ENCODE measurements around the gene FMNL2.
"Not testable (repeated sequence)": the region's sequence is repeated elsewhere in the genome, so short reads cannot be mapped to it uniquely, and the experiment has no call there.

The FMNL2 gene

GRCh38 chr2:152376385-152376784 lies 41.4 kb downstream of the FMNL2 start:
- DNase-seq: no peak

- DNase-seq: no peak
Observed at GRCh38 chr2:152376968-152377367, 42.0 kb downstream of the FMNL2 start.

DNA sequence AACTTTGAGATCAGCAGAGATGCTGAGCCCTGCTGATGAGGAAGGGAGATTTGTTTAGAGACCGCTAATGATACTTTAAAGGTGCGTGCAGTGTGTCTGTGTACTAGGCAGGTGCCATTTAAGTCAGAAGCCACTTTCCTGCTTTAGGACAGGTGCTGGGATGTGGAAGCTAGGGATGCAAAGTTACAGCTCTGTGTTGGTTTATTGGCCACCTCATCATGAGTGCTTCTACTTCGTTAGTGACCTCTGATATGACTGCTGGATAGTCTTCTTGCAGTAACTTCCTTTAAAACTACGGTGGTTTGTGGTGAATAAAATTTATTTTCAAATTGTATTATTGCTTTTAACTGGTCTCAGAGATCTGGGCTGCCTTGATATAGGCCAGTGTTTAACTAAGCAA lies 44.1 kb downstream of the FMNL2 start:
- no peak for DNase-seq

GRCh38 chr2:152380261-152381055 lies 45.5 kb downstream of the FMNL2 start:
- DNase-seq: no peak

DNA sequence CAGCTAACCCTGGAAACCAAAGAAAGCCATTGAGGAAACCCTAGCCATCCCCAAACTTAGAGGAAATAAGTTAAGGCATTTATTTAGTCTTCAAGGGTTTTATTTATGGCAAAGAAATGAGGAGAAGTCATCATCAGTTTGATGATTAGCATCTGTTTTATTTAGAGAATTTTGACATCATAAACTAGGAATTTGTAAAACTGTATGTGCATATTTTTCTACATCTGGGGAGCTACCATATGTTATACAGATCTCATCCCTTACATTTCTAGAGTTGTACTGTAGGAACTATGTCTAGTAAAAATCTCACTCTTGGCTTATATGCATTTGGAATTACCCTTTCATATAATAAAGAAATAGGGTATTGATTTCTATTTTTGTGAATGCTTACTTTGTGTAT lies 48.7 kb downstream of the FMNL2 start:
- no peak for DNase-seq

DNA sequence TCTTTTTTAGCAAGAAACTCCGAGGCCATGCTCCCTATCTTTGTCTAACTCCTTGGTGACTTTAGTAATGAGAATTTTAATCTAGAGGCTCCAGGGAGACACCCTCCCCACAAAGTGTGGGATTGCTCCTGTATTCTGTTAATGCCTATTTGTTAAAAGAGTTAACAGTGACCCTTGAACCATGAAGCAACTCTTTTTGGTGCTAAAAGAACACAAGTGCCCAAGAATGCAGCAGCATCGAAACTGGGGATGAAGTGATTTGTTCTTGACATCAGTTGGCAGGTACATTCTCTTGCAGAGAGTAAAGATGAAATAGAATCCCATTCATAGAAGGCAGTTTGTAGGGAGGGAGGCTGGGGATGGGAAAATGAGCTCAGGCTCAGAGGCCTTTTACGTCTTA lies 50.0 kb downstream of the FMNL2 start:
- no peak for DNase-seq

GRCh38 chr2:152385650-152386049 lies 50.7 kb downstream of the FMNL2 start:
- peak in 1 of 2 experiments; percentile 21 for DNase-seq

GRCh38 chr2:152386266-152386665 lies 51.3 kb downstream of the FMNL2 start:
- no peak for DNase-seq

- no peak for DNase-seq
Observed at GRCh38 chr2:152387041-152387440, 52.1 kb downstream of the FMNL2 start.

DNA sequence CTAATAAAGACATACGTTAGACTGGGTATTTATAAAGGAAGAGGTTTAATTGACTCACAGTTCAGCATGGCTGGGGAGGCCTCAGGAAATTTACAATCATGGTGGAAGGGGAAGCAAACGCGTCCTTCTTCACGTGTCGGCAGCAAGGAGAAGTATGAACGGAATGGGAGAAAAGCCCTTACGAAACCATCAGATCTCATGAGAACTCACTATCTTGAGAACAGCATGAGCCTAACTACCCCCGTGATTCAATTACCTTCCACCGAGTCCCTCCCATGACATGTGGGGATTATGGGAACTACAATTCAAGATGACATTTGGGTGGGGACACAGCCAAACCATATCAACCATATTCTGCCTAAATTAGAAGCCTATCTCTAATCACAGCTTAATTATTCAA lies 53.3 kb downstream of the FMNL2 start:
- not testable (repeated sequence) for DNase-seq

GRCh38 chr2:152389483-152389882 lies 54.5 kb downstream of the FMNL2 start:
- no peak for DNase-seq

DNA sequence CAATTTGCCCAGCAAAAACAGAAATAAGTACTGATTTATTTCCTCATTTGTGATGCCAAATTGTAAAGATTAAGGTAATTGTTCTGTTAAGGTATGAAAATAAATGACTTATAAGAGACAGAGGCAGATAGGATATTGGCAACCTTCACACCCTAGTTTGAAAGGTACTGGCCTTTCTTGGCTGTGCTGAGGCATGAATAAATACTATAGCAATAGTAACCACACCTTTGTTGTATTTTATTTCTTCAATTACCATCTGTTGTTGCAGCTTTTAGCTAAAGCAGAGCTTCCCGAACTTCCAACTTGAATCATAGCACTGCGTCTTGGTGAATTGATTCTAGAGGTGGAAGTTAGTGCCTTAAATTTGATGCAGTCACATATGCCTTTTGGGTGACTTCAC lies 55.9 kb downstream of the FMNL2 start:
- DNase-seq: no peak

DNA sequence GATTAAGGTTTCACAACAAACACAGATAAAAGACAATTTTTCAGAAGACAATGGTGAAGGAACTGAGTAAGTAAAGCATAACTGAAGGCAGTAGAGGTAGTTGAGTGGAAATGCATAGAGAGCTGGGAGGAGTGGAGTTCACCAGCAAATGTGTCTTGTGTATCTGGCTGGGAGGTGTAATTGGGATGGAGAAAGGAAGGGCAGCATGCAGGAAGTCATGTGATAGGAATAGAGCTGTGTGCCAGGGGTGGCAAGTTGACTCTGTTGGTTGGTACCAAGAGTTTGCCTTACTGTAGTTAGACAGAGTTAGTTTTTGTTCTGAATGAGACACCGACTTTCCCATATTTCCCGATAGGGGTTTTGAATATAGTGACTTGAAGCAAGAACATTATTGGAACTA lies 56.3 kb downstream of the FMNL2 start:
- no peak for DNase-seq

GRCh38 chr2:152393377-152393776 lies 58.4 kb downstream of the FMNL2 start:
- DNase-seq: no peak

GRCh38 chr2:152394326-152394725 lies 59.4 kb downstream of the FMNL2 start:
- no peak for DNase-seq

- DNase-seq: no peak
Observed at GRCh38 chr2:152395103-152395502, 60.1 kb downstream of the FMNL2 start.

GRCh38 chr2:152395572-152395971 lies 60.6 kb downstream of the FMNL2 start:
- DNase-seq: no peak

DNA sequence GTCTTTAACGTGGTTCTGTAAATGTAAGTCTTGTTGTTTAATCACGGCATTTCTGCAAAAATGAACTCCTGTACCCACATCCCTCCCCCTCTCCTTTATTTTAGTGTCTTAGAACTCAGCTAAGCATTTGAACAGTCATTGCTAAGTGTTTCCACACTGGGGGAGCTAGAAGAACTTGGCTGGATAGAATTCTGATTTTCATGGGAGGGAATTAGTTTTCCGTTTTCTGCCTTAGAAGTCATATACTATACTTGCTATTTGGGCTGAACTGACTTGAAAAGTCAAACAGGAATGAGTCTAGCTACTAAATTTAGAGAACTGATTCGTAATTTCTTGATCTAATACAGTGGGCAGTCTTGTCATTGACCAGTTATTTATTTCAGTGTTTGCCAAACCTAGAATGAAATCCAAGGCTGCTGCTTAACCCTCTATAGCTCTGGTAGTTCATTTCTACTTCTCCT lies 61.1 kb downstream of the FMNL2 start:
- no peak for DNase-seq

- DNase-seq: no peak
Observed at GRCh38 chr2:152396763-152397162, 61.8 kb downstream of the FMNL2 start.

GRCh38 chr2:152399003-152399402 lies 64.0 kb downstream of the FMNL2 start:
- no peak for DNase-seq

DNA sequence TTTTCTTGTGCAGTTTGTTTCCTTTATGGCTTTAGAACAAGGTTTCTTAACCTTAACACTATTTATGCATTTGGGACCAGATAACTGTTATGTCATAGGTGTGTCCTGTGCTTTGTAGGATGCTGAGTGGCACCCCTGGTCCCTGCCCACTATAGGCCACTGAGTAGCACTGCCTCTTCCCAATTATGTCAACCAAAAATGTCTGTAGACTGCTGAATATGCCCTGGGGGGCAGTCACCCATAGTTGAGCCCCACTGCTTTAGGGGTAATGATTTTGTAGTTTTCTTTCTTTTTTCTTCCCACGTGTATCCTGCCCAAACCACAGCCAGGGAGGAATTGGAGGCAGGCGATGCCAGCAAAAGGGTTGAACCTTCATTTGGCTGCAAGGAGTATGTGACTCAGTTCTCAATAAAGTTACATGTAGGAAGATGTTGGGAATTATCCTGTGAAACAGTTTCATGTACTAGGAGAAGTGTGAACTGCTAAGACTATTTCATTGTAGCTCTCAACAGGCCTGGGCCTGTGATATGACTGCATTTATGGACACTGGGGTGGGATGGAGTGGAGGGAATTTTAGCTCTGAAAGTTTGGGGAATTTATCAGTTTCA lies 65.7 kb downstream of the FMNL2 start:
- DNase-seq: no peak

- DNase-seq: no peak
Observed at GRCh38 chr2:152402780-152403759, 68.1 kb downstream of the FMNL2 start.

All from NCI-H446 (cell line).